Measurements from ENCODE around the gene POC1B. TPM values are rescaled to one million over a fixed set of nuclear protein-coding genes. Genes with fewer than 3 reads are reported as not detected.

Gene POC1B
- total and polyA plus RNA-seq, 12 donors = 3.3 to 18.5 (median 11.8) TPM

GRCh38 chr12:89453121-89453978 is 72.5 kb downstream of the POC1B start:
- H3K27ac ChIP-seq = peak overlapping the region in 3 of 5 donors; percentile 10 to 72 (median 14)

DNA sequence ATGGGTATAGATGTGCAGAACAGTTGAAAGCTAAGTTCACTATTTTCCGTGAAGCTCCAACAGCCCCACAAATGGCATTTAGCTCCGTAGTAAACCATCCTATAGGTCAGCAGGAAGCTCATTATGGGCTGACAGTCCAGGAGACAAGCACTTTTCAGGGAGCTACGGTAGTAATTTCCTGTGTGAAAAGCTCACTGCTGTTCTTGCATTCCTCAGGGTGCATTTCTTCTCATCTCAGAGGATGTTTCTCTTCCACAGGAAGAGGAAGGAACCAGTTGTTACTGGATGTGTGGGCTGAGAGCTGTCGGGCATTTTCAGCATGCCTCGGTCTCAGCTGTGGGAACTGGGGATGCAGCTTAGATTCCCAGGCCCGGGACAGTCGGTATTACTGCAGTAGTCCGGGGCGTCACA is 74.0 kb downstream of the POC1B start:
- peaks cover 0 to 38% of the 10 kb centered on the region in 2 donors for H3K4me1 ChIP-seq (replicated peaks in 1 of 2)
- WGBS, 4 donors = 53 to 60% (median 55%) methylated on average over 9 of the region's 9 CpGs
- DNase-seq = peak in 6 of 7 donors; percentile 20 to 65 (median 28)
- no peaks in the 10 kb centered on the region for H3K27me3 ChIP-seq
- no peak overlapping the region for H3K4me3 ChIP-seq
- TF ChIP-seq CTCF (IDR thresholded peaks at IDR 0.05) (no peak), POLR2A (IDR thresholded peaks at IDR 0.05) (no peak)
- H3K27ac ChIP-seq = peak overlapping the region in 3 of 5 donors; percentile 28 to 78 (median 62)
- intact Hi-C loops (cut with DNase I) = loop anchor here in 1 of 2 donors (10.0 kb wide), 1 partner anchor 87 kb away; no protein-coding TSS in a partner anchor
- H3K9me3 ChIP-seq (replicated peaks in 1 of 3) = no peaks in the 10 kb centered on the region
- H3K36me3 ChIP-seq (replicated peaks in 1 of 2) = no peaks in the 10 kb centered on the region

More at GRCh38 chr12:89453121-89453978, 72.5 kb downstream of the POC1B start:
- H3K9me3 ChIP-seq (replicated peaks in 1 of 3) = no peaks in the 10 kb centered on the region
- TF ChIP-seq POLR2A (IDR thresholded peaks at IDR 0.05) (no peak), CTCF (IDR thresholded peaks at IDR 0.05) (no peak)
- no peak for DNase-seq
- H3K36me3 ChIP-seq (replicated peaks in 1 of 2) = no peaks in the 10 kb centered on the region
- no peak overlapping the region for H3K4me3 ChIP-seq
- H3K4me1 ChIP-seq (replicated peaks in 1 of 2) = peaks cover 0 to 38% of the 10 kb centered on the region in 2 donors
- no peaks in the 10 kb centered on the region for H3K27me3 ChIP-seq
- intact Hi-C loops (cut with DNase I) = loop anchor here in 1 of 2 donors (10.0 kb wide), 1 partner anchor 89 kb away; no protein-coding TSS in a partner anchor
- WGBS, 4 donors = 67 to 77% (median 71%) methylated on average over 6 of the region's 6 CpGs

GRCh38 chr12:89450907-89451306 is 74.9 kb downstream of the POC1B start:
- Histone ChIP-seq H3K27me3 (no peaks in the 10 kb centered on the region), H3K4me1 (replicated peaks in 1 of 2) (peaks cover 0 to 38% of the 10 kb centered on the region in 2 donors), H3K27ac (peak overlapping the region in 1 of 5 donors; percentile 78), H3K9me3 (replicated peaks in 1 of 3) (no peaks in the 10 kb centered on the region), H3K4me3 (no peak overlapping the region), H3K36me3 (replicated peaks in 1 of 2) (no peaks in the 10 kb centered on the region)
- no peak for TF ChIP-seq CTCF (IDR thresholded peaks at IDR 0.05)
- TF ChIP-seq POLR2A (IDR thresholded peaks at IDR 0.05) = no peak
- DNase-seq = no peak
- intact Hi-C loops (cut with DNase I) = loop anchor here in 1 of 2 donors (10.0 kb wide), 1 partner anchor 86 kb away; no protein-coding TSS in a partner anchor

DNA sequence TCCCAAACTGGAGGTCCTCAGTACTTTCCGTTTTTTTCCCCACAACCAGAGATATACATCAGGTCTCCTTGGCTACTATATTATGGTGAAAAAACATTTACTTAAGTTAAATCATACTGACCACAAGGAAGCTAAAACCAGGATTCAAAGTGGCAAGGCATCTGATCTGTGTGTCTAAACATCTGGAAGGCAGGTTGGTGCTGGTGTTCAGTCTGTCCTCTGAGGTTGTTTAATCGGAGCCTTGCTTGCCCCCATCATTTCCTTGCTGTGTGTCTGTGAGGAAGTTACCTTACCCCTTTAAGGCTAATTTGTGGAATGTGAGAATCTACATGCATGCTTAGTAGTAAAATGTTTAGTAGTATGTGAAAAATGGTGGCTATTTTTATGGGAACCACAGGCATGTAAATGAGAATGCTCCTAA is 76.9 kb downstream of the POC1B start:
- intact Hi-C loops (cut with DNase I) = no loop called here
- TF ChIP-seq CTCF (IDR thresholded peaks at IDR 0.05) = no peak
- no peak for TF ChIP-seq POLR2A (IDR thresholded peaks at IDR 0.05)
- H3K4me1 ChIP-seq (replicated peaks in 1 of 2) = peaks cover 0 to 35% of the 10 kb centered on the region in 2 donors

More for the DNA sequence above, 76.9 kb downstream of the POC1B start:
- Histone ChIP-seq H3K4me3 (no peak overlapping the region), H3K27me3 (no peaks in the 10 kb centered on the region), H3K27ac (no peak overlapping the region), H3K9me3 (replicated peaks in 1 of 3) (no peaks in the 10 kb centered on the region), H3K36me3 (replicated peaks in 1 of 2) (no peaks in the 10 kb centered on the region)
- 92 to 98% (median 95%) methylated on average over 2 of the region's 2 CpGs for WGBS, 4 donors
- DNase-seq = no peak
